GM12865 (cell line): Measurements from ENCODE around the gene TRPM6.

Experiments
- DNase-seq: peaks from one replicate; pipeline ENCODE4 v3.0.0; 2010; ENCODE audit warnings: low read depth
- H3K4me3 ChIP-seq: 2 replicates; pipeline ENCODE4 v1.5.1; 2011; ENCODE audit warnings: mild to moderate bottlenecking, low read depth, low read length, control low read depth
- TF ChIP-seq, protein P1 (sequence below): IDR thresholded peaks from 2 replicates; pipeline ENCODE4 v1.5.1; 2011; ENCODE audit warnings: low read length, control low read depth, low read depth, inconsistent platforms; ENCODE audit not compliant: insufficient read depth; ENCODE audit errors: missing control alignments

The TRPM6 gene

DNA sequence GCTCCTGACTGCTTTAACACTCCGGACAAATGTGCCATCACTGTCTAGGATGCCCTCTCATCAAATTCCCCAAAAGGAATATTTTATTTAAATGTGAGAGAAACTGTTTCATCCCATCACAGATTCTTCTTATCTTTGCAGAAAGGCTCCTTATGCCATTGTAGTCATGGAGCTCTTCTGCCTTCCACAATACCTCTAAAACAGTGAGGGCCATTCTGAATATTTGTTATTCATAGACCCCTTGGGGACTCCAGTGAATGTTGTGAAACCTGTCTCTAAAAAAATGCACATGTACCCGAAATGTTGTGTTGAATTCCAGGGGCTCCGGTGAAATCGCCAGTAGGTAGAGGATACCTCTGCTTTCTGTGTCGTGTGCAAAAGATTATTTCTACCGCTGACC is 213.6 kb downstream of the TRPM6 start:
- no peak for DNase-seq
- H3K4me3 ChIP-seq: no peak overlapping the region
- TF ChIP-seq, protein P1, sequence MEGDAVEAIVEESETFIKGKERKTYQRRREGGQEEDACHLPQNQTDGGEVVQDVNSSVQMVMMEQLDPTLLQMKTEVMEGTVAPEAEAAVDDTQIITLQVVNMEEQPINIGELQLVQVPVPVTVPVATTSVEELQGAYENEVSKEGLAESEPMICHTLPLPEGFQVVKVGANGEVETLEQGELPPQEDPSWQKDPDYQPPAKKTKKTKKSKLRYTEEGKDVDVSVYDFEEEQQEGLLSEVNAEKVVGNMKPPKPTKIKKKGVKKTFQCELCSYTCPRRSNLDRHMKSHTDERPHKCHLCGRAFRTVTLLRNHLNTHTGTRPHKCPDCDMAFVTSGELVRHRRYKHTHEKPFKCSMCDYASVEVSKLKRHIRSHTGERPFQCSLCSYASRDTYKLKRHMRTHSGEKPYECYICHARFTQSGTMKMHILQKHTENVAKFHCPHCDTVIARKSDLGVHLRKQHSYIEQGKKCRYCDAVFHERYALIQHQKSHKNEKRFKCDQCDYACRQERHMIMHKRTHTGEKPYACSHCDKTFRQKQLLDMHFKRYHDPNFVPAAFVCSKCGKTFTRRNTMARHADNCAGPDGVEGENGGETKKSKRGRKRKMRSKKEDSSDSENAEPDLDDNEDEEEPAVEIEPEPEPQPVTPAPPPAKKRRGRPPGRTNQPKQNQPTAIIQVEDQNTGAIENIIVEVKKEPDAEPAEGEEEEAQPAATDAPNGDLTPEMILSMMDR: no peak
